ENCODE data around the gene IRF8.

The IRF8 gene

GRCh38 chr16:85967111-85967510 lies 68.1 kb downstream of the IRF8 start:
- TF ChIP-seq CTCF (IDR thresholded peaks at IDR 0.05; ENCODE audit: low read depth, low read length), result no peak
- H3K4me3 ChIP-seq (ENCODE audit: low read depth, low read length), result no peak overlapping the region

GRCh38 chr16:85968041-85968920 lies 69.3 kb downstream of the IRF8 start:
- H3K4me3 ChIP-seq (ENCODE audit: low read depth, low read length), result no peak overlapping the region
- TF ChIP-seq CTCF (IDR thresholded peaks at IDR 0.05; ENCODE audit: low read depth, low read length), result no peak

DNA sequence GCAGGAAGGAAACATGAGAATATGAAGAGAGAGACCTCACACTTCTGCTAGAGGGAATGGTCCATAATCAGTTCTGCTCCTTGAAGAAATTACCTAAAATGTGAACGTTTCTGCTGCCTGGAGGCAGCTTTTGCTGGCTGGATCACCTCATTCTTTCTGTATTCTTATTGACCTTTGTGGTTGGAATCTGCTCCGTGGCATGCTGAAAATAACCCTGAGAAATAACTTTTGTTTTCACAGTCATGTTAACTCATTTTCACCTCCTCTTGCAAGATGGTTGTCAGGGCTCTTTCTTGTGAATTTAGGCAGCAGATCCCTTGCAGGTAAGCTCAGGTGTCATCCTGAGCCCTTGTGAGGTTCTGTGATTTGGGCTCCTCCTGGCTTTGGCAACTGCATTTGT lies 70.2 kb downstream of the IRF8 start:
- TF ChIP-seq CTCF (IDR thresholded peaks at IDR 0.05; ENCODE audit: low read depth, low read length), result no peak

DNA sequence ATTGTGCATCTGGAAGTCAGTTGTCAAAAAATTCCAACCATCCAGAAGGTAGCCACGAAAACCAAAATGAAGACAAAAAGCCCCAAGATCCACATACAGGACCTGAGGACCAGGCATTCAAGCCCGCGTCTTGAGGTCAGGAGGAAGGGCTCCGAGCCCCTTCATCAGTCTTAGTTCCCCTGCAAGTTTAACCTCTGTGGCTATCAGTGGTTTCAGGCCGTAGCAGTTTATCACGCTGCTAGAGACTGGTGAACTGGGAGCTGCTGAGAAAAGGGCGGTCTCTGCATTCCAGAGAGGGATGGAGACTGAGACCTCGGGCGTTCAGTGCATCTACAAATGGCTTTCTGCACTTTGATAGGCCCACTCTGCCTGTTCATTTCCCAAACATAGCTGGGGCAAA lies 70.6 kb downstream of the IRF8 start:
- no peak for TF ChIP-seq CTCF (IDR thresholded peaks at IDR 0.05; ENCODE audit: low read depth, low read length)
- H3K4me3 ChIP-seq (ENCODE audit: low read depth, low read length), result no peak overlapping the region

More for the DNA sequence above, 70.2 kb downstream of the IRF8 start:
- no peak overlapping the region for H3K4me3 ChIP-seq (ENCODE audit: low read depth, low read length)

DNA sequence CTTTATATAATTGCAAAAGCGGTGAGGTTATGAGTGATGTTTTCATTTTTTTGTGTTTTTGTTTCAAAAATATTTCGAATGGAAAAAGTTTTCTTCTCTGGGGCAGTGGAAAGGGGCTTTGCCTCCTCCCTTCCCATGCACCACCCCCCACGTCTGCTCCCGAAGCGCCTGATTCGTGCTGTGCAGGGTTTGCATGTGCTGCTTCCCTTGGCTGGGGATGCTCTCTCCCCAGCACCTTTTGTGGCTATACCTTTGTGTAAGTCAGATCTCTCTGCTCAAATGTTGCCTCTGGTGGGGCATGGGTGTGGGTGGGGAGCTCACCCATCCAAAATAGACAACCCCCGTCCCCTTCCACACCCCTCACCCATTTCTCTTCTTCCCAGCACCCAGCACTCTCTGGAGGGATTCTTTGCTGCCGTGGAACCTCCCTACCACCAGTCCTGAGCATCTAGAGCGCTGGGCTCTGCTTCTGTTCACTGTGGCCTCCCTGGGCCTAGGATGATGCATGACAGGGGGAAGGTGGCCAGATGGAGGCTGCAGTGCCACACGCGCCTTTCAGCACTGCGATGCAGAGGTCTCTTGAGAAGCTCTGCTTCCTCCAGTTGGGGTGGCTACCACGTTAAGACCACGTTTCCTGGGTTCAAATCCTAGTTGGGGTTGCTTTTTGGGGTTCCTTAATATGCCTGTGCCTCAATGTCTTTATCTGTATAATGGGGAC lies 71.2 kb downstream of the IRF8 start:
- TF ChIP-seq CTCF (IDR thresholded peaks at IDR 0.05; ENCODE audit: low read depth, low read length), result no peak

GRCh38 chr16:85970738-85971137 lies 71.8 kb downstream of the IRF8 start:
- no peak for TF ChIP-seq CTCF (IDR thresholded peaks at IDR 0.05; ENCODE audit: low read depth, low read length)

More for the DNA sequence above, 71.2 kb downstream of the IRF8 start:
- no peak overlapping the region for H3K4me3 ChIP-seq (ENCODE audit: low read depth, low read length)

More at GRCh38 chr16:85970738-85971137, 71.8 kb downstream of the IRF8 start:
- no peak overlapping the region for H3K4me3 ChIP-seq (ENCODE audit: low read depth, low read length)

All from WI38 (cell line).